ENCODE measurements around the gene SNAPC5. TPM values are rescaled to one million over a fixed set of nuclear protein-coding genes. Genes with fewer than 3 reads are reported as not detected.

The SNAPC5 gene
- total and polyA plus RNA-seq, 2 experiments from 2014 or later, result 5.3 to 23.2 TPM

GRCh38 chr15:66483131-66483566 is 14.4 kb downstream of the SNAPC5 start:
- H3K9ac ChIP-seq, result no peak overlapping the region
- H3K4me3 ChIP-seq, result no peak overlapping the region
- no peak overlapping the region for H2AFZ ChIP-seq
- no peaks in the 10 kb centered on the region for H3K27me3 ChIP-seq (replicated peaks; ENCODE audit: insufficient read depth)
- H3K4me1 ChIP-seq (ENCODE audit: insufficient read depth), result peaks cover 8% of the 10 kb centered on the region; the same call in 1 of the 2 replicates
- in situ Hi-C loops (cut with MboI), result no loop called here
- H3K27ac ChIP-seq, result no peak overlapping the region
- no peaks in the 10 kb centered on the region; the same call in 1 of the 2 replicates for H4K20me1 ChIP-seq (ENCODE audit: insufficient read depth)
- 0 out of 2 replicates have a peak, but pooled peaks cover 8% of the 10 kb centered on the region for H3F3A ChIP-seq (ENCODE audit: insufficient read depth)
- H3K4me2 ChIP-seq (ENCODE audit: unreplicated experiment), result no peak overlapping the region
- no peak for TF ChIP-seq EZH2 (IDR thresholded peaks at IDR 0.05; ENCODE audit: insufficient read depth, poor library complexity, severe bottlenecking)
- 0 out of 2 replicates have a peak, but pooled peaks have one; percentile 55 for TF ChIP-seq EZH2phosphoT487 (IDR thresholded peaks at IDR 0.05; ENCODE audit: insufficient read depth, low read depth)
- H3K79me2 ChIP-seq (ENCODE audit: insufficient read depth), result no peaks in the 10 kb centered on the region; the same call in 1 of the 2 replicates
- peaks cover 22% of the 10 kb centered on the region; the same call in 1 of the 2 replicates for H3K36me3 ChIP-seq (ENCODE audit: low read depth)
- H3K9me3 ChIP-seq (ENCODE audit: low read depth), result no peaks in the 10 kb centered on the region
- no peaks in the 10 kb centered on the region for H3K9me2 ChIP-seq (ENCODE audit: insufficient read depth)
- 76 to 78% methylated on average over 3 of the region's 3 CpGs for WGBS, 2 experiments (ENCODE audit: low coverage in 1 of 2, low lambda C conversion rate in 2 of 2, missing lambda C conversion rate in 2 of 2)
- DNase-seq, result peak; percentile 68

GRCh38 chr15:66482539-66482938 is 15.0 kb downstream of the SNAPC5 start:
- Histone ChIP-seq H4K20me1 (ENCODE audit: insufficient read depth) (no peaks in the 10 kb centered on the region; the same call in 1 of the 2 replicates), H3K4me1 (ENCODE audit: insufficient read depth) (peaks cover 8% of the 10 kb centered on the region; the same call in 1 of the 2 replicates), H3K4me3 (no peak overlapping the region), H2AFZ (no peak overlapping the region), H3K9me3 (ENCODE audit: low read depth) (no peaks in the 10 kb centered on the region), H3F3A (ENCODE audit: insufficient read depth) (0 out of 2 replicates have a peak, but pooled peaks cover 8% of the 10 kb centered on the region), H3K27ac (no peak overlapping the region), H3K4me2 (ENCODE audit: unreplicated experiment) (no peak overlapping the region), H3K79me2 (ENCODE audit: insufficient read depth) (no peaks in the 10 kb centered on the region; the same call in 1 of the 2 replicates), H3K9me2 (ENCODE audit: insufficient read depth) (no peaks in the 10 kb centered on the region), H3K36me3 (ENCODE audit: low read depth) (peaks cover 21% of the 10 kb centered on the region; the same call in 1 of the 2 replicates), H3K27me3 (replicated peaks; ENCODE audit: insufficient read depth) (no peaks in the 10 kb centered on the region), H3K9ac (no peak overlapping the region)
- 96 to 99% methylated on average over 9 of the region's 9 CpGs for WGBS, 2 experiments (ENCODE audit: low coverage in 1 of 2, low lambda C conversion rate in 2 of 2, missing lambda C conversion rate in 2 of 2)
- in situ Hi-C loops (cut with MboI), result no loop called here
- no peak for DNase-seq
- TF ChIP-seq EZH2phosphoT487 (IDR thresholded peaks at IDR 0.05; ENCODE audit: insufficient read depth, low read depth), result no peak
- no peak for TF ChIP-seq EZH2 (IDR thresholded peaks at IDR 0.05; ENCODE audit: insufficient read depth, poor library complexity, severe bottlenecking)

- no peak for DNase-seq
- H3K9ac ChIP-seq, result no peak overlapping the region
- 97 to 98% methylated on average over 10 of the region's 10 CpGs for WGBS, 2 experiments (ENCODE audit: low coverage in 1 of 2, low lambda C conversion rate in 2 of 2, missing lambda C conversion rate in 2 of 2)
Measured at GRCh38 chr15:66481107-66481856, 16.3 kb downstream of the SNAPC5 start.

GRCh38 chr15:66480267-66480666 is 17.3 kb downstream of the SNAPC5 start:
- Histone ChIP-seq H3K27ac (no peak overlapping the region), H3K4me1 (ENCODE audit: insufficient read depth) (peaks cover 8% of the 10 kb centered on the region; the same call in 1 of the 2 replicates)
- WGBS, 2 experiments (ENCODE audit: low coverage in 1 of 2, low lambda C conversion rate in 2 of 2, missing lambda C conversion rate in 2 of 2), result 97 to 99% methylated on average over 6 of the region's 6 CpGs

More at GRCh38 chr15:66481107-66481856, 16.3 kb downstream of the SNAPC5 start:
- TF ChIP-seq EZH2 (IDR thresholded peaks at IDR 0.05; ENCODE audit: insufficient read depth, poor library complexity, severe bottlenecking) (no peak), EZH2phosphoT487 (IDR thresholded peaks at IDR 0.05; ENCODE audit: insufficient read depth, low read depth) (no peak)
- Histone ChIP-seq H3K4me1 (ENCODE audit: insufficient read depth) (peaks cover 8% of the 10 kb centered on the region; the same call in 1 of the 2 replicates), H3K27me3 (replicated peaks; ENCODE audit: insufficient read depth) (no peaks in the 10 kb centered on the region), H2AFZ (no peak overlapping the region), H3K9me3 (ENCODE audit: low read depth) (no peaks in the 10 kb centered on the region), H3F3A (ENCODE audit: insufficient read depth) (0 out of 2 replicates have a peak, but pooled peaks cover 8% of the 10 kb centered on the region), H3K4me2 (ENCODE audit: unreplicated experiment) (no peak overlapping the region), H3K4me3 (no peak overlapping the region), H3K27ac (no peak overlapping the region), H4K20me1 (ENCODE audit: insufficient read depth) (no peaks in the 10 kb centered on the region; the same call in 1 of the 2 replicates), H3K36me3 (ENCODE audit: low read depth) (peaks cover 8% of the 10 kb centered on the region; the same call in 1 of the 2 replicates), H3K79me2 (ENCODE audit: insufficient read depth) (no peaks in the 10 kb centered on the region; the same call in 1 of the 2 replicates), H3K9me2 (ENCODE audit: insufficient read depth) (no peaks in the 10 kb centered on the region)
- in situ Hi-C loops (cut with MboI), result no loop called here

More at GRCh38 chr15:66480267-66480666, 17.3 kb downstream of the SNAPC5 start:
- Histone ChIP-seq H3K9me2 (ENCODE audit: insufficient read depth) (no peaks in the 10 kb centered on the region), H3K27me3 (replicated peaks; ENCODE audit: insufficient read depth) (no peaks in the 10 kb centered on the region), H3K36me3 (ENCODE audit: low read depth) (peaks cover 5% of the 10 kb centered on the region; the same call in 1 of the 2 replicates), H3K79me2 (ENCODE audit: insufficient read depth) (peaks cover 6% of the 10 kb centered on the region; the same call in 1 of the 2 replicates), H3K9ac (no peak overlapping the region), H4K20me1 (ENCODE audit: insufficient read depth) (no peaks in the 10 kb centered on the region; the same call in 1 of the 2 replicates), H3K9me3 (ENCODE audit: low read depth) (no peaks in the 10 kb centered on the region), H2AFZ (no peak overlapping the region), H3K4me2 (ENCODE audit: unreplicated experiment) (no peak overlapping the region), H3F3A (ENCODE audit: insufficient read depth) (0 out of 2 replicates have a peak, but pooled peaks cover 8% of the 10 kb centered on the region), H3K4me3 (no peak overlapping the region)
- in situ Hi-C loops (cut with MboI), result no loop called here
- no peak for TF ChIP-seq EZH2 (IDR thresholded peaks at IDR 0.05; ENCODE audit: insufficient read depth, poor library complexity, severe bottlenecking)
- no peak for TF ChIP-seq EZH2phosphoT487 (IDR thresholded peaks at IDR 0.05; ENCODE audit: insufficient read depth, low read depth)
- DNase-seq, result no peak
